ENCODE measurements around the gene SFT2D3. TPM values are rescaled to one million over a fixed set of nuclear protein-coding genes. Genes with fewer than 3 reads are reported as not detected.

SFT2D3 gene
- total and polyA plus RNA-seq, 2 of the 13 experiments (the other 11 are each of a cell fraction or from before 2014, with no cell fraction given): 8.3 to 9.4 TPM

GRCh38 chr2:127701193-127701650 is at the start of gene SFT2D3 (continued):
- TF ChIP-seq TIGD3 (CRISPR knock-in tag; IDR thresholded peaks at IDR 0.05; ENCODE audit: borderline replicate concordance): no peak
- TF ChIP-seq SOX13 (IDR thresholded peaks at IDR 0.05): no peak
- TF ChIP-seq SOX13 (CRISPR knock-in tag; conservative IDR thresholded peaks at IDR 0.05 in 1 of 2, IDR thresholded peaks at IDR 0.05 in 1 of 2): peak in 1 of 2 experiments; percentile 50; a peak in 2 of 4 replicates
- peak; percentile 67 for TF ChIP-seq MEIS2 (CRISPR knock-in tag; IDR thresholded peaks at IDR 0.05)
- TF ChIP-seq CCDC6 (CRISPR knock-in tag; IDR thresholded peaks at IDR 0.05): 0 out of 2 replicates have a peak, but pooled peaks have one; percentile 55
- TF ChIP-seq ZFP37 (CRISPR knock-in tag; IDR thresholded peaks at IDR 0.05; ENCODE audit: borderline replicate concordance): peak; percentile 85; the same call in 1 of the 2 replicates
- TF ChIP-seq NAIF1 (CRISPR knock-in tag; IDR thresholded peaks at IDR 0.05; ENCODE audit: borderline replicate concordance): peak; percentile 56; the same call in 1 of the 2 replicates
- TF ChIP-seq KLF16 (CRISPR knock-in tag; IDR thresholded peaks at IDR 0.05): peak in 1 of 2 experiments; percentile 92; a peak in 2 of 4 replicates
- TF ChIP-seq ELK4 (CRISPR knock-in tag; IDR thresholded peaks at IDR 0.05; ENCODE audit: borderline replicate concordance): peak; percentile 19; the same call in 1 of the 2 replicates
- no peak; the same call in 1 of the 2 replicates for TF ChIP-seq ZZZ3 (CRISPR knock-in tag; IDR thresholded peaks at IDR 0.05; ENCODE audit: borderline replicate concordance)
- no peak for TF ChIP-seq SMARCE1 (IDR thresholded peaks at IDR 0.05; ENCODE audit: borderline replicate concordance)
- peak; percentile 91 for TF ChIP-seq IRF2 (CRISPR knock-in tag; IDR thresholded peaks at IDR 0.05)
- peak; percentile 100 for TF ChIP-seq DRAP1 (CRISPR knock-in tag; IDR thresholded peaks at IDR 0.05)
- TF ChIP-seq ZNF292 (CRISPR knock-in tag; IDR thresholded peaks at IDR 0.05; ENCODE audit: borderline replicate concordance, low read depth): peak; percentile 83
- TF ChIP-seq MAFF (IDR thresholded peaks at IDR 0.05; ENCODE audit: low read depth, low read length): 0 out of 2 replicates have a peak, but pooled peaks have one; percentile 7
- TF ChIP-seq ZFYVE20 (CRISPR knock-in tag; IDR thresholded peaks at IDR 0.05; ENCODE audit: borderline replicate concordance, low read depth): no peak
- peak; percentile 46; the same call in 1 of the 2 replicates for TF ChIP-seq SNAPC5 (CRISPR knock-in tag; IDR thresholded peaks at IDR 0.05; ENCODE audit: borderline replicate concordance)
- peak; percentile 50; the same call in 1 of the 2 replicates for TF ChIP-seq MLXIP (CRISPR knock-in tag; IDR thresholded peaks at IDR 0.05; ENCODE audit: borderline replicate concordance)
- no peak for TF ChIP-seq ZNF720 (CRISPR knock-in tag; IDR thresholded peaks at IDR 0.05)
- TF ChIP-seq ZNF367 (CRISPR knock-in tag; IDR thresholded peaks at IDR 0.05; ENCODE audit: borderline replicate concordance): peak; percentile 77; the same call in 1 of the 2 replicates
- peak; percentile 93 for TF ChIP-seq SAP130 (CRISPR knock-in tag; IDR thresholded peaks at IDR 0.05; ENCODE audit: low read depth)

All from HepG2 (cell line).